Measurements from ENCODE around the gene GBGT1.

Gene GBGT1

GRCh38 chr9:133151601-133152525 is 11.9 kb downstream of the GBGT1 start:
- Histone ChIP-seq H3K4me1 (ENCODE audit: control insufficient read depth, insufficient read depth, low read length) (peaks cover 4% of the 10 kb centered on the region; the same call in 1 of the 2 replicates), H3K27ac (ENCODE audit: low read length) (no peak overlapping the region), H3K9me3 (ENCODE audit: control insufficient read depth, insufficient read depth, low read length) (no peaks in the 10 kb centered on the region), H3K36me3 (ENCODE audit: control insufficient read depth, insufficient read depth, low read length) (no peaks in the 10 kb centered on the region), H3K4me3 (ENCODE audit: low read length) (no peak overlapping the region), H3K27me3 (ENCODE audit: control insufficient read depth, insufficient read depth, low read length) (no peaks in the 10 kb centered on the region)
- WGBS (ENCODE audit: insufficient coverage, insufficient read length): no CpG with 5 or more reads among the region's 14 CpGs
- no peak for DNase-seq (ENCODE audit: low read depth, low spot score)

- H3K36me3 ChIP-seq (ENCODE audit: control insufficient read depth, insufficient read depth, low read length): no peaks in the 10 kb centered on the region
- DNase-seq (ENCODE audit: low read depth, low spot score): no peak
- H3K4me3 ChIP-seq (ENCODE audit: low read length): no peak overlapping the region
- peaks cover 4% of the 10 kb centered on the region; the same call in 1 of the 2 replicates for H3K4me1 ChIP-seq (ENCODE audit: control insufficient read depth, insufficient read depth, low read length)
- no CpG with 5 or more reads among the region's 6 CpGs for WGBS (ENCODE audit: insufficient coverage, insufficient read length)
- no peaks in the 10 kb centered on the region for H3K9me3 ChIP-seq (ENCODE audit: control insufficient read depth, insufficient read depth, low read length)
- H3K27me3 ChIP-seq (ENCODE audit: control insufficient read depth, insufficient read depth, low read length): no peaks in the 10 kb centered on the region
- H3K27ac ChIP-seq (ENCODE audit: low read length): no peak overlapping the region
Observed at GRCh38 chr9:133151041-133151440, 12.7 kb downstream of the GBGT1 start.

- WGBS (ENCODE audit: insufficient coverage, insufficient read length): no CpG with 5 or more reads among the region's 95 CpGs
- Histone ChIP-seq H3K27me3 (ENCODE audit: control insufficient read depth, insufficient read depth, low read length) (no peaks in the 10 kb centered on the region), H3K9me3 (ENCODE audit: control insufficient read depth, insufficient read depth, low read length) (no peaks in the 10 kb centered on the region), H3K4me3 (ENCODE audit: low read length) (peak overlapping the region; percentile 74), H3K4me1 (ENCODE audit: control insufficient read depth, insufficient read depth, low read length) (peaks cover 4% of the 10 kb centered on the region; the same call in 1 of the 2 replicates), H3K36me3 (ENCODE audit: control insufficient read depth, insufficient read depth, low read length) (no peaks in the 10 kb centered on the region), H3K27ac (ENCODE audit: low read length) (no peak overlapping the region)
- peak; percentile 84 for DNase-seq (ENCODE audit: low read depth, low spot score)
Observed at GRCh38 chr9:133149130-133150015, 14.3 kb downstream of the GBGT1 start.

- H3K27me3 ChIP-seq (ENCODE audit: control insufficient read depth, insufficient read depth, low read length): no peaks in the 10 kb centered on the region
- no peak for DNase-seq (ENCODE audit: low read depth, low spot score)
- H3K4me3 ChIP-seq (ENCODE audit: low read length): peak overlapping the region; percentile 74
- no peak overlapping the region for H3K27ac ChIP-seq (ENCODE audit: low read length)
- no CpG with 5 or more reads among the region's 65 CpGs for WGBS (ENCODE audit: insufficient coverage, insufficient read length)
- no peaks in the 10 kb centered on the region for H3K36me3 ChIP-seq (ENCODE audit: control insufficient read depth, insufficient read depth, low read length)
- H3K4me1 ChIP-seq (ENCODE audit: control insufficient read depth, insufficient read depth, low read length): peaks cover 4% of the 10 kb centered on the region
- H3K9me3 ChIP-seq (ENCODE audit: control insufficient read depth, insufficient read depth, low read length): no peaks in the 10 kb centered on the region
Observed at GRCh38 chr9:133148199-133149129, 15.2 kb downstream of the GBGT1 start.

- no peak overlapping the region for H3K27ac ChIP-seq (ENCODE audit: low read length)
- no CpG with 5 or more reads among the region's 14 CpGs for WGBS (ENCODE audit: insufficient coverage, insufficient read length)
- peaks cover 4% of the 10 kb centered on the region for H3K4me1 ChIP-seq (ENCODE audit: control insufficient read depth, insufficient read depth, low read length)
- peak; percentile 64 for DNase-seq (ENCODE audit: low read depth, low spot score)
- no peaks in the 10 kb centered on the region for H3K36me3 ChIP-seq (ENCODE audit: control insufficient read depth, insufficient read depth, low read length)
- no peak overlapping the region for H3K4me3 ChIP-seq (ENCODE audit: low read length)
- no peaks in the 10 kb centered on the region for H3K9me3 ChIP-seq (ENCODE audit: control insufficient read depth, insufficient read depth, low read length)
- no peaks in the 10 kb centered on the region for H3K27me3 ChIP-seq (ENCODE audit: control insufficient read depth, insufficient read depth, low read length)
Observed at GRCh38 chr9:133147412-133148198, 16.1 kb downstream of the GBGT1 start.

GRCh38 chr9:133146746-133147411 is 16.8 kb downstream of the GBGT1 start:
- Histone ChIP-seq H3K36me3 (ENCODE audit: control insufficient read depth, insufficient read depth, low read length) (no peaks in the 10 kb centered on the region), H3K27ac (ENCODE audit: low read length) (no peak overlapping the region), H3K9me3 (ENCODE audit: control insufficient read depth, insufficient read depth, low read length) (no peaks in the 10 kb centered on the region), H3K4me1 (ENCODE audit: control insufficient read depth, insufficient read depth, low read length) (peaks cover 4% of the 10 kb centered on the region), H3K27me3 (ENCODE audit: control insufficient read depth, insufficient read depth, low read length) (no peaks in the 10 kb centered on the region), H3K4me3 (ENCODE audit: low read length) (no peak overlapping the region)
- no CpG with 5 or more reads among the region's 7 CpGs for WGBS (ENCODE audit: insufficient coverage, insufficient read length)
- DNase-seq (ENCODE audit: low read depth, low spot score): no peak

- no peak overlapping the region for H3K4me3 ChIP-seq (ENCODE audit: low read length)
- no CpG with 5 or more reads among the region's 19 CpGs for WGBS (ENCODE audit: insufficient coverage, insufficient read length)
- DNase-seq (ENCODE audit: low read depth, low spot score): no peak
Observed at GRCh38 chr9:133144904-133145851, 18.5 kb downstream of the GBGT1 start.

GRCh38 chr9:133144142-133144903 is 19.4 kb downstream of the GBGT1 start:
- Histone ChIP-seq H3K36me3 (ENCODE audit: control insufficient read depth, insufficient read depth, low read length) (no peaks in the 10 kb centered on the region), H3K27ac (ENCODE audit: low read length) (no peak overlapping the region), H3K4me3 (ENCODE audit: low read length) (peak overlapping the region; percentile 24; the same call in 1 of the 2 replicates), H3K4me1 (ENCODE audit: control insufficient read depth, insufficient read depth, low read length) (peaks cover 4% of the 10 kb centered on the region), H3K9me3 (ENCODE audit: control insufficient read depth, insufficient read depth, low read length) (no peaks in the 10 kb centered on the region), H3K27me3 (ENCODE audit: control insufficient read depth, insufficient read depth, low read length) (no peaks in the 10 kb centered on the region)
- DNase-seq (ENCODE audit: low read depth, low spot score): no peak
- no CpG with 5 or more reads among the region's 52 CpGs for WGBS (ENCODE audit: insufficient coverage, insufficient read length)

More at GRCh38 chr9:133144904-133145851, 18.5 kb downstream of the GBGT1 start:
- no peak overlapping the region for H3K27ac ChIP-seq (ENCODE audit: low read length)
- no peaks in the 10 kb centered on the region for H3K9me3 ChIP-seq (ENCODE audit: control insufficient read depth, insufficient read depth, low read length)
- peaks cover 4% of the 10 kb centered on the region for H3K4me1 ChIP-seq (ENCODE audit: control insufficient read depth, insufficient read depth, low read length)
- no peaks in the 10 kb centered on the region for H3K27me3 ChIP-seq (ENCODE audit: control insufficient read depth, insufficient read depth, low read length)
- no peaks in the 10 kb centered on the region for H3K36me3 ChIP-seq (ENCODE audit: control insufficient read depth, insufficient read depth, low read length)

All from iPS DF 6.9 (cell line).